Stimulated activated CD8-positive, alpha-beta memory T cell treated with anti-CD3 and anti-CD28 coated beads, Interleukin-2, amount 100 ng/mL, for 48 hours (primary cell): Measurements from ENCODE around the gene ANKRD34B.
A peak's percentile ranks its signal among the peaks of the same experiment; 100 is the strongest.

ENCODE experiments used
- DNase-seq, 2 donors: peaks; one replicate each; pipeline ENCODE4 v3.0.0-alpha.2; 2020; ENCODE audit warnings: low read depth in 2 of 2

Gene ANKRD34B

DNA sequence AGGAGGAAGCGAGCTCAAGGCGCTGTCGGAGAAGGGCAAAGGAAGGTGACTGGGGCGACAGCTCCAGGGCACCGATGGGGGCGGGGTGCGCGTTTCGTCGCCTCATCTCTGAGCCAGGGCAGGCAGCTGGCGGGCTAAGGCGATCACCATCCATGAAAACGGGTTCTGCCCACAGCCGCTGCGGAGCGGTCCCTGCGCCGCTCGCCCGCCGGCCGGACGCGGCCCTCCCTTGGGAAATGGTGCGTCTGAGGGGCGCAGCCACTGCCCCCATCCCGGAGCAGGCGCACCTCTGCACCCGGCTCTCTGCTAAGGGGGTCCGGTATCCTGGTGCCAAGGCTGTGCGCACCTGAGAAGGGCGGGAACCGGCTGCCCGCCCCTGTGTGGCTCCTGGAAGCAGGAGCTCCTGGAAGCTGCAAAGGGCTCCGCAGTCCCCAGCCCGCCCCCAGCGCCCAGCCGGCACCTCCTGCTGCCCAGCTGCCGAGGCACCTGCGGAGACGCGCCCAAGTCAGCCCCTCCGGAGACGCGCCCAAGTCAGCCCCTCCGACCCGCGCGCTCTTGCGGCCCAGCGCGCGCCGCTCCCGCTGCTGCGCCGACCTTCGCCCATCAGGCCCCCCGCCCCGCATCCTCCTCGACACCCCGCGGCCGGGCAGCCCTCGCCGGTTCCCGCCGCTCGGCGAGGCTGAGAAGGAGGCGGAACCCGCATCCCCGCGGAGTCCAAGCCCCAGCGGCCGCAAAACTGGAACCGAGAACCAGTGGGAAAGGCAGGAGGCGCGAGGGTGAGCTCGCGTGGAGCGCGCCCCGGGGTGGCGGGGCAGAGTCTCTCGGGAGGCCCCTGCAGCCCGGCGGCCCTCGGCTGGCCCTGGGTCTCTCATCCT is 757 bp downstream of the ANKRD34B start:
- no peak for DNase-seq

DNA sequence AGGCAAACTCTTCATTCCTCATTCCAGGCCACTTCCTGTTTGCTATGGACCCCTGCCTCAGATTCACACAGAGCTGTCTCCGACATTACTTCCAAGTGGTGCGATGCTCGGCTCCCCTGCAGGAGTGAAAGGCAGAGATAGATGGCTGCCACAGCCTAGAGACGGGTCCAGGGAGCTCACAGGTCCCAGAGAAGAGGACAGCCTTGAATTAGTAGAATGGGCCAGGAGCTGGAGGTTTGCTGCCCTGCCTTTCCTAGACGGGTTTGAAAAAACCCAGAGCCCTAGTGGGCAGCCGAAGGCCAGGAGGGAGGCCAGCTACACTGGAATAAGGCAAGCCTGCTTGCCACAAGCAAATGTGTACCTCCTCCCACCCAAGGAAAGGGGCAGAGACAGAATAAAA is 1.8 kb downstream of the ANKRD34B start:
- no peak for DNase-seq

DNA sequence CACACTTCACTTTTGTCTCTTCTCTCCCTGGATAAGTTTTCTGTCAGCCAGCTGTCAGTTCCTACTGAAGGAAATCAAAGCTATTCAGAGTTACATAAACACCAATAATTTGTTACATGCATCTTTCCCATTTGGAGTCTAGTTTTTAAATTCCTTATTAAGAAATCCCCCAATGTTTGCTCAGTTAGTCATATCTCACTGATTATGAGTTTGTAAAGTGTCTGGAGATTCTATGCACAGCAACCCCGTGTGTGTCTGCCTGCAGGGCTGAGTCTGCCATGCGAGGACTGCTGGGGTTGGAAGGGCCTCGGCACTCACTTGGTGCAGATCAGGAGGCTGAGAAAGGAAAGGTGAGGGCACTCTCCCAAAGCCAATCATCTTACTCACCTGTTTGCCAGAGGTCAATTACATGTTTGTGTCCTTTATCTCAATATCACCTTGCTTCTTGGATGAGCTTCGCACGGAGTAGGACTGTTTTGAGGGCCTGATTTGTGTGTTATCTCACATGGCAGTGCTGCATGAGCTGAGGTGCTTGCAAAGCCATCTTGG is 3.3 kb downstream of the ANKRD34B start:
- no peak for DNase-seq

DNA sequence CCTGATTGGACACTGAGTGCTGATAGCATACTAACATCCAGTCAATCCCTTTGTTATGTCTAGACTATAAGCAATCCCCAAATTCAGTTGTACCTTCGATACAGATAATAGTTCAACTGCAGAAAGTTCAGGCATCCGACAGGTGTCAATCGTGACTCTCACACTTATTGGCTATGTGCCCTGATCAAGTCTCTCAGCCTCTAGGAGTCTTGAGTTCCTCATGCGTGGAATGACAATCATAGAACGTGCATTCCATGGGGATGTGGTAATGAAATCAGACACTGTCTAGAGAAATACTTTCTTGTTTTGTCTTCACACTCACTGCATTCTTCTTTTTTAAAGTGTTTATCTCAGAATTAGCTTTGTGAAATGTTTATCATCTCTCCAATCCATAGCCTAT is 4.8 kb downstream of the ANKRD34B start:
- DNase-seq: no peak

- DNase-seq: no peak
These were observed 10.8 kb downstream of the ANKRD34B start for GRCh38 chr5:80559244-80559643.

- DNase-seq: no peak
These were observed 15.0 kb downstream of the ANKRD34B start for GRCh38 chr5:80555099-80555498.

- DNase-seq: no peak
These were observed 15.4 kb downstream of the ANKRD34B start for GRCh38 chr5:80554646-80555045.

DNA sequence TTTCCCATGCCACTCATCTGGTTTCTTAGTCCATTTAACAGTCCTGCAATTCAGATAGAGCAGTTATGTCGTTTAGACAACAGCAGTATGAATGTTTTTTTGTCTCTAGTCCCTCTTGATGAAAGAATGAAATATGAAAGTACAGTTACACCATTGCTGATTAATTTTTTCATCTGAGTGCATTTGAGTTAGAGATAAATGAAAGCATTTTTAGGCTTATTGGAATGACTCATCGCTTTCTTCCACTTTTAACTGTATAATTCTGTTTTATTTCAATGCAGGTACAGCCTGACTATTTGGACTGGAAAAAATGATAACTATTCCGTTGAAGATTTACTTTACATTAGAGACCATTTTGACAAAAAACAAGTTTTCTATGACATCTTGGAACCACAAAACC is 28.7 kb downstream of the ANKRD34B start:
- no peak for DNase-seq

GRCh38 chr5:80540691-80541090 is 29.4 kb downstream of the ANKRD34B start:
- DNase-seq: no peak

GRCh38 chr5:80516826-80517225 is 53.3 kb downstream of the ANKRD34B start:
- peak; percentile 2 to 14 for DNase-seq

DNA sequence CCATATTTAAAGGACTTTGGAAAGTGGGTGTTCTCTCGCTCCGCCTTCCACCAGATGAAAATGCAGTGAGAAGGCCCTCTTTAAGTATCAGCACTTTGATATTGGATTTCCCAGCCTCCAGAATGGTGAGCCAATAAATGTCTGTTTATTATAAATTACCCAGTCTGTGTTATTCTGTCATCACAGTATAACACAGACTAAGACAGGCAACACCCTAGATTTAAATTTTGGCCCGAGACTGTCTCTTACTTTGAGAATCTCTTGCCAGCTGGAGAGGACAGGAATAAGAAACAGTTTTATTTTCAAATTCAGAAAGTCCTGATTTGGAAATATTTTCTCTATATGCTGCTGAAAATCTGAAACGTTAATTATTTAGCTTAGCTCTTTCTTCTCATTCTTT is 60.7 kb downstream of the ANKRD34B start:
- no peak for DNase-seq

GRCh38 chr5:80508844-80509243 is 61.2 kb downstream of the ANKRD34B start:
- DNase-seq: no peak

- DNase-seq: no peak
These were observed 62.4 kb downstream of the ANKRD34B start for GRCh38 chr5:80507663-80508062.
